ENCODE data around the gene BIN2. TPM values are rescaled to one million over a fixed set of nuclear protein-coding genes. Genes with fewer than 3 reads are reported as not detected.
A peak's percentile ranks its signal among the peaks of the same experiment; 100 is the strongest.

Gene BIN2
- total and polyA plus RNA-seq, 2 donors from 2014 or later = 3.4 to 15.6 TPM

DNA sequence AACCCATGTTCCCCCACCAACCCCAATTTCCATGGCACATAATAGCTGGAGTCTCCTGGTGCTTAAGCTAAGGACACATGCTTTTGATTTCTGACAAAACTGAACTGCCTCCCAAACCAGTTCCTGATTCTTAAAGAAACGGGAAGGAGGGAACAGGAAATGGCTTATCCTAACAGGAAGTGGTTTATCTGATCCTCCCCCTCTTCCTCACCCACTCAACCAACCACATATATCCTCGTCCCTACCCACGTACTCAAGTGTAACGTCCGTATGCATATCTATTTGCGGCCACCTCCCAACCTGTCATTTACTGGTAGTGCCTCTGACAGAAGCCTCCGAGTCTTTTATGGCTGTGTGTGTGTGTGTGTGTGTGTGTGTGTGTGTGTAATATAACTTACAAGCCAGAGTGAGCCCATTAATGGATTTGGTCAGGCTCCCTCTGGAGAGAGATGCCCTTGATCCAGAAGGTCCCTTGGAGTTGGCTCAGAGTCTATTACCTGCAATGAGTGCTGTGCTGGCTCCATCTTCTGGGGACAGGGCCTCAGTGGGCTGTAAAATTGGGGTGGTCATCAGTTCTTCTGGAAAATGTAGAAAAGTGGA, 77.6 kb downstream of the BIN2 start:
- peak overlapping the region; percentile 61 to 79 for H3K27ac ChIP-seq (ENCODE audit: low read depth in 2 of 2, low read length in 2 of 2)
- FAIRE-seq (no peak), DNase-seq (peak in 3 of 5 donors; percentile 12 to 51 (median 19))
- H3K9me3 ChIP-seq (ENCODE audit: control insufficient read depth in 2 of 3, insufficient read depth in 1 of 3, low read length in 3 of 3) = no peaks in the 10 kb centered on the region
- H3K4me3 ChIP-seq (ENCODE audit: low read length in 3 of 3) = peak overlapping the region in 1 of 3 donors; percentile 26
- H3K9ac ChIP-seq (ENCODE audit: low read length in 3 of 3) = peak overlapping the region in 1 of 3 donors; percentile 37
- H3K36me3 ChIP-seq (ENCODE audit: control insufficient read depth in 2 of 3, insufficient read depth in 3 of 3, low read length in 3 of 3) = peaks cover 4 to 30% (median 14%) of the 10 kb centered on the region in 3 donors
- no peak for TF ChIP-seq CTCF (IDR thresholded peaks at IDR 0.05; ENCODE audit: borderline replicate concordance, extremely low read depth, insufficient read depth)
- H3K27me3 ChIP-seq (ENCODE audit: control insufficient read depth, insufficient read depth, low read length) = no peaks in the 10 kb centered on the region
- intact Hi-C loops (cut with DNase I) = no loop called here
- H3K4me1 ChIP-seq (ENCODE audit: control insufficient read depth in 2 of 3, insufficient read depth in 2 of 3, low read depth in 1 of 3, low read length in 3 of 3) = peaks cover 3 to 24% (median 6%) of the 10 kb centered on the region in 3 donors

- Histone ChIP-seq H3K4me3 (ENCODE audit: low read length in 3 of 3) (peak overlapping the region in 1 of 3 donors; percentile 26), H3K27me3 (ENCODE audit: control insufficient read depth, insufficient read depth, low read length) (no peaks in the 10 kb centered on the region), H3K9ac (ENCODE audit: low read length in 3 of 3) (peak overlapping the region in 1 of 3 donors; percentile 37), H3K36me3 (ENCODE audit: control insufficient read depth in 2 of 3, insufficient read depth in 3 of 3, low read length in 3 of 3) (peaks cover 4 to 37% (median 20%) of the 10 kb centered on the region in 3 donors), H3K27ac (ENCODE audit: low read depth in 2 of 2, low read length in 2 of 2) (peak overlapping the region; percentile 61 to 79), H3K9me3 (ENCODE audit: control insufficient read depth in 2 of 3, insufficient read depth in 1 of 3, low read length in 3 of 3) (no peaks in the 10 kb centered on the region), H3K4me1 (ENCODE audit: control insufficient read depth in 2 of 3, insufficient read depth in 2 of 3, low read depth in 1 of 3, low read length in 3 of 3) (peaks cover 3 to 25% (median 6%) of the 10 kb centered on the region in 3 donors)
- TF ChIP-seq CTCF (IDR thresholded peaks at IDR 0.05; ENCODE audit: borderline replicate concordance, extremely low read depth, insufficient read depth) = no peak
- DNase-seq (no peak), FAIRE-seq (no peak)
- intact Hi-C loops (cut with DNase I) = no loop called here
These were observed 78.3 kb downstream of the BIN2 start for GRCh38 chr12:51245476-51246253.

- DNase-seq = no peak
- Histone ChIP-seq H3K9me3 (ENCODE audit: control insufficient read depth in 2 of 3, insufficient read depth in 1 of 3, low read length in 3 of 3) (no peaks in the 10 kb centered on the region), H3K27ac (ENCODE audit: low read depth in 2 of 2, low read length in 2 of 2) (no peak overlapping the region), H3K4me1 (ENCODE audit: control insufficient read depth in 2 of 3, insufficient read depth in 2 of 3, low read depth in 1 of 3, low read length in 3 of 3) (peaks cover 3 to 36% (median 6%) of the 10 kb centered on the region in 3 donors), H3K36me3 (ENCODE audit: control insufficient read depth in 2 of 3, insufficient read depth in 3 of 3, low read length in 3 of 3) (peaks cover 4 to 41% (median 23%) of the 10 kb centered on the region in 3 donors), H3K27me3 (ENCODE audit: control insufficient read depth, insufficient read depth, low read length) (no peaks in the 10 kb centered on the region), H3K9ac (ENCODE audit: low read length in 3 of 3) (no peak overlapping the region), H3K4me3 (ENCODE audit: low read length in 3 of 3) (no peak overlapping the region)
- FAIRE-seq = no peak
- no peak for TF ChIP-seq CTCF (IDR thresholded peaks at IDR 0.05; ENCODE audit: borderline replicate concordance, extremely low read depth, insufficient read depth)
- intact Hi-C loops (cut with DNase I) = no loop called here
These were observed 79.7 kb downstream of the BIN2 start for GRCh38 chr12:51244269-51244668.

Data from kidney (tissue), 14 donors.